Cerebellar nuclear complex (tissue), 1 donor: ENCODE data around the gene KDM1B.

Source experiments
- DNase-seq, 2 experiments: peaks; one replicate each; lab custom pipeline; 2025; lab: John Stamatoyannopoulos, UW

KDM1B gene

DNA sequence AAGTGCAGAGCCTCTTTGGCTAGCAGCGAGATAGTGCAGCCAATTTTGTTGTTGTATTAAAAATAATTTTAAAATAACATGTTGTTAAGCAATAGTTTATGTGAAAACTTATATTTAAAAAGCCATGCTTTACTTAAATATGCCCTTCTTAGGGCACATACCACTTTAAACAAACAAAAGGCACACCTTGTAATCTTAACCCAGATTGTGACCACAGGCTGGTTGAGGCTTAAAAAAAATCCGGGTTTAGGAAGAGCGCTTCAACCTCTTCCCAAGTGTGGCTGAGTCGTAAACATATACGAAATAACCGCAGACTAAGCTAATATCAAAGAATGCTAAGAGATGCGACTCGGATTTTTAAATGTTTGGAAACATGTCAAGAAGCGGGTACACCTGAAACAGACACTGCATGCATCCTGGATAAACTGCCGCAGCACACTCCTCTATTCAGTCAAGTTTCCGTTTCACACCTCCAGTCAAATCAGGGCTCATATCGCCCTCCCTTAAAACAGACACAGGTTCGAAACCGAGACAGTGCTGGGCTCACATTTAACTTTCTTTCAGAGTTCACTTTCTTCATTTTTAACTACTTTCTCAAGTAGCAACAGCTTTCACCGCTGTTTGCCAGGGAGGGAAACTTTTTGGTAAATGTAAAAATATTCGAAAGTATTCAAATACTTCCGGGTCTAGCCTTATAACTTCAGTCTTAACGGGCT lies 107.6 kb downstream of the KDM1B start:
- DNase-seq: no peak

DNA sequence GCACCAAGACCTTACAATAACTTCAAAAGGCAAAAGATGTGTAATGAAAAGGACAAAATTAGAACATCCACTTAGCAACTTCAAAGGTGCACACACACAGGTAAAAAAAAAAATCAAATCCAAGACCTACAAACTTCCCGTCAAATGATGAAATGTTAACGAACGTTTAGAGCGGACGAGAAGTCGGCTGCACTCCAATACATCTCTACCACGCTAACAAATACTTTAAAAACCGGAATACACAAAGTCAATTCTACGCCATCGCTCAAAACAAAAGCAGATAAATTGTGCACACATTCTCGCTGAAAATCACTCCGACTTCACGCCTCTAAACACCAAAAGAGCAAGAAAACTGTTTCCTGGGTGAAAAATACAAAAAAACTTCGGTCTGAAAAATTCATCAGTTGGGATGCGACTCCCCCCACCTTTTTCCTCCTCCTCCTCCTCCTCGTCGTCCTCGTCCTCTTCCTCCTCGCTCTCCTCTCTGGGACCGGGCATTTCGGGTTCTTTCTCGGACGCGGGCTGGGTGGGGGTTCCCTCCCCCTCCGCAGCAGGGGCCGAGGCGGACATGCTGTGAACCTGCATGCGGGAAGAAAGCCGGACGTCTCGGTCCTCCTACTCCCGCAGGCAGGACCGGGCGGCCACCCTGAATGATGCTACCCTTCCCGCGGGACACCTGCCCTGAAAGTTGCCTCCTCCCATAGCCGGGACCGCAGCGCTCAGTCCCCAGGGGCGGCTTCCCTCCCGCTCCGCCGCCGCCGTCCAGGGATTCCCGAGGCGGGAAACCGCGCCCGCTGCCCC lies 108.4 kb downstream of the KDM1B start:
- DNase-seq: no peak

DNA sequence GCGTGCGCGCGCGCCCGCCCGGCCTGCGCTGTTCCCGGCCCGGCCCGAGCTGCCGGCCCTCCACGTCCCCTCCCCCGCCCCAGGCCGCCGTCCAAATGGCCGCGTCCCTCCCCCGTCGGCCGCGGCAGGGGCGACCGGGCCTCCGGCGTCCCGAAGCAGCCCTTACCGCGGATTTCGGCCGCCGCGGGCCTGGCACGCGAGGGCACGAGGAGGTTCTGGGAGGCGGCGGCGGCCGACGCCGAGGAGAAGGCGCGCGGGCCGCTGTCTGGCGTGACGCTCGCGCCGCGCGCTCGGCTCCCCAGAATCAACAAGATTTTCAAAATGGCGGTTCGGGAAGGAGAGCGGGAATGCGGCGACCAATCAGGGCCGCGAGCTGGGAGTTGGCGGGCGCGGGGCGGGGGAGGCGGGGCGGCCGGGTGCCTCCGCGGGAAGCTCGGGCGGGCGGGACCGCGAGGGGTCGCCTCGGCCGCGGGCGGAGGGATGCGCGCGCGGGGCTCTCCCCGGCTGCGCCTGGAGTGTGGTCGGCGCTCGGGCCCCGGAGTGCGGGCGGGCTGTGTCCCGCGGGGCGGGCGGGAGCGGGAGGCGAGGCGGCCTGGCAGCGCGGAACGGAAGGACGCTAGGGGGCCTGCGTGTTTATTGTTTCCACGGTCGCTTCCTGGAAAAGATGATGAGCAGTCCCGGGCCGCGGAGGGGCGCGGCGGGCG lies 109.1 kb downstream of the KDM1B start, which contains the start of gene DEK:
TSS of gene DEK (minus strand) at position 312 of the 704 bp plus-strand sequence. CDS start 543 bp downstream, outside the sequence.
- peak in 1 of 2 experiments; percentile 36 for DNase-seq

DNA sequence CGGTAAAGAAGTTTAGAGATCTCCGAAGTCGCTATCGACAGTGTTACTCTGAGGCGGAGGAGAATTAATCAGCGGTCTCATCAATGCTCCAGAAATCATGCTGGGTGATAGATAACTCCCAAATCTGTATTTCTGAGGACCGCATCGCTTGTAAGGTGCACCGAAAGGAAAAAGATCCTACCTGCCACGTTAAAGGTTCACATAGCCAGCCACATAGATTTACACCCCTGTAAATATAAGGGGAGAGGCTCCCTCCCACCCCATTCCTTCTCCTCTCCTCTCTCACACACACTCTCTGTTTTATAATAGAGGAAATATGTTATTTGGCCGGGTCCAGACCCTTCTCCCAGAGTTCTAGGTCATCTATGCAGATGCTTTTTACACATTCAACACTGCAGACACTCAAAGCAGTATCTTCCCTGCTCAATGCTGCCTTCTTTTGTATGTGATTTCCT lies 109.7 kb downstream of the KDM1B start:
- no peak for DNase-seq

DNA sequence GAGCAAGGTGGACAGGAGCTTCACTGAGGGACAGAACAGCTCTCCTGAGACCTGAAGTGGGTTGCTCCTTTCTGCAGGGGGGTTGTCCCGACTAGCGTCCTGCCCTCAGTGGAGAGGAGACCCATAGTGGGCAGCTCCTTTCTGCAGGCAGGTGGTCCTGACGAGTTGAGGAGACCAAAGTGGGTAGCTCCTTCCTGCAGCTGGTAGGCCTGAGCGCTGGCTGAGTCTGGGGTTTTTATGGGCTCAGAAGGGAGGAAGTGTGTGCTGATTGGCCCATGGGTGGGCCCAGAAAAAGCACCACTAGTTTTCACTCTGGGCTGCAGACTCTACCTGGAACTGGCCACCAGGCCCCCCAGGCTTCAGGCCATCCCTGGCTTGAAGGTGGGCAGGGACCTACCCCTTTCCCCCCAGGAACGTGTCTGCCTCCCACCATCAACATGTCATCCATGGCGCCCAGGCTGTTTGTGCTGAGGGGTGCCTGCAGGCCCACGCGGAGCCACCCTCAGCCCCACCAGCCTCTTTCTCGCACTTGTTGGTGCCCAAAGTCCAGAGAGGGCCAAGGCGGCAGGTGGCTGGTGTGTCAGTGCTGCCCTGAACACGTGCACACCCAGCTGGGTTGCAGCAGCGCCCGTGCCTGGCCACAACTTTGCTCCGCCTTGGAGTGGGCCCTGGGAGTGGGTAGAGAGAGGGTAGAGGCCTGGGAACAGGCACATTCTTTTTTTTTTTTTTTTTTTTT lies 110.7 kb downstream of the KDM1B start:
- no peak for DNase-seq

DNA sequence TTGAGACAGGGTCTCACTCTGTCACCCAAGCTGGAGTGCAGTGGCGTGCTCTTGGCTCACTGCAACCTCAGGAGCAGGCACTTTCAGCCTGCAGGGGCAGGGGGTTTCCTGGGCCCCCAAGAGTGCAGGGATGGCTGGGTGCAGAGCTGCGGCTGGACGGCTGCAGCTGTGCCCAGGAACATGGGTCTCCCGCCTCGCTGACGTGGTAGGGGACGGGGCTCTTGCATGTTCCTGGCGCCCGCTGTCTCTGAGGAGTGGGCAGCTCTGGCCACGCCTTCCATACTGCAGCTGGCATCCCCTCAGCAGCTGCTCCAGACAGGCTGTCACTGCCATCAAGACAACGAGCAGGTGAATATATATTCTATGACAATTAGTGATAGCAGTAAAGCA lies 111.3 kb downstream of the KDM1B start:
- DNase-seq: no peak

DNA sequence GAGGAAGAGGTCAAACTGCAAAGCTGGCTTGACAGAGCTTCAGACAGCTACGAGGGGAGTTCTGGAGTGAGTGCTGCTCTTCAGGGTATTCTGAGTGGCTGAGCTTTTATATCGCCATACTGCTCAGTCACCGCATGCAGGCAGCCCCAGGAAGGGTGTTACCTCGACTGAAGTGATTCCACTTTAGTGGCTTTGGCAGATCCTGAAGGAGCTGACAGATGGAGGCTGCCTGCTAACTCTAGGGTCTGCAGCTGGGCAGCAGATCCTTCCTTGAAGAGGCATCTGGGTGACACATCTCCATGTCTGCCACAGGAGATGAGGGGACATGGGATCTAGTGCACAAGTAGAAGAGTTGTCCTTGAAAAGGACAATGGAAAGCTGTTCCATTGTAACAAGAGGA lies 112.8 kb downstream of the KDM1B start:
- DNase-seq: no peak

DNA sequence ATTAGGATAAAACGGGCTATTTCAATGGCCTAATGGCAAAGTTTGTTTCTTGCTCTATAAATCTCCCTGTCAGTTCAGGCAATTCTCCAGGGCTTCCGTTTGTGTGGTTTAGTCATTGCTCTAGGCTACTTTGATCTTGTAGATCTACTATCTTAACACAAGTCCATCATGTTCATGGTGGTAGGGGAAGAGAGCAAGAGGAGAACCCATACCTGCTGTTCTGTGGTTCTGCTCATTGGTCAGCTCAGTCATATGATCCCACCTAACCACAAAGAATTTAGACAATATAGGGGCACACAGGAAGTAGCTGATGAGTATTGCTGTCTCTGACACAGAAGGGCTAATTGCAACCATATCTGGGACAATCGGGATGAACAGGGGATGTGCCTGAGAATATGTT lies 114.0 kb downstream of the KDM1B start:
- no peak for DNase-seq

DNA sequence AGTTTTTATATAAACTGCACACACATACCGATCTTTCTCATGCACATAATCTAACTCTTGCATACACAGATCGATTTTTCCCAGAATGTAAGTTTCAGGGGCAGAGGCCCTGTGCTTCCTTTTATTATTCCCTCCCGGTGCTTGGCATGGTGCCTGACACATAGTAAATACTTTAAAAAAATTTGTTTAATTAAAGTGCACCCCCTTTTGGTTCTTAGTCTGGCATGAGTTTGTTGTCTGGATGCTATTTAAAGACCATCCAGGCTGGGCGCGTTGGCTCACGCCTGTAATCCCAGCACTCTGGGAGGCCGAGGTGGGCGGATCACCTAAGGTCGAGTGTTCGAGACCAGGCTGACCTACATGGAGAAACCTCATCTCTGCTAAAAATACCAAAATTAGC lies 114.5 kb downstream of the KDM1B start:
- no peak for DNase-seq

DNA sequence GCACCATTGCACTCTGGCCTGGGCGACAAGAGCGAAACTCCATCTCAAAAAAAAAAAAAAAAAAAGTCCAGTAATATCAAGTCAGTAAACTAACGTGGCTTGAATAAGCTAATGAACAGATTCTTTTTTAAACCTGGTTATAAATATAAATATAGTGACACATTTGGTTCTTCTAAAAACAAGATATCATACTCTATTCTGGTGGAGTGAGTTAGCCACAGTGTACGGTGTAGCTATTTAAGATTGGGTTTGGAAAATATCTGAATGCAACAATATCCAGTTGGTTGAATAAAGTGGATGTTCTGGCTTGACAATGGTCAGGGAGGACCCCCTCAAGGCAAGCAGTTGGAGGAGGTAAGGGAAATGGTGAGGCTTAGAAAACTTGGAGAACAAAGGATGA lies 115.0 kb downstream of the KDM1B start:
- no peak for DNase-seq
